Sciatic nerve (tissue), 2 donors: ENCODE data around the gene DNAJC15. TPM values are rescaled to one million over a fixed set of nuclear protein-coding genes. Genes with fewer than 3 reads are reported as not detected.
"Not testable (repeated sequence)": the region's sequence is repeated elsewhere in the genome, so short reads cannot be mapped to it uniquely, and the experiment has no call there.

Experiments
- ATAC-seq: fragments of 200-7000 bp; cut with Tn5 transposase; one replicate; pipeline ENCODE4 v1.9.1; 2020; ENCODE audit warnings: mild to moderate bottlenecking, moderate library complexity
- DNase-seq: peaks from one replicate; pipeline ENCODE4 v3.0.0-alpha.2; 2020; ENCODE audit warnings: low spot score
- intact Hi-C: fragments of 100-400 bp; cut with DNase I; formaldehyde crosslinking; loops from one replicate; pipeline ENCODE4 v1.14.2; 2022
- total RNA-seq: library from RNA; stranded (reverse); fragmentation: NEBNext Ultra II Directional; extraction: Animal tissue kit (Norgen Biotek cat#: 25700); gene quantifications from one replicate; pipeline ENCODE4 v1.2.1, GENCODE V29; 2021
- donor health status: DM: no; HTN: no; CAD: no.
- donor health status: DM: no; HTN: no; CAD: no.

DNAJC15 gene
- total RNA-seq, 1 donor from 2014 or later: 6.2 TPM

DNA sequence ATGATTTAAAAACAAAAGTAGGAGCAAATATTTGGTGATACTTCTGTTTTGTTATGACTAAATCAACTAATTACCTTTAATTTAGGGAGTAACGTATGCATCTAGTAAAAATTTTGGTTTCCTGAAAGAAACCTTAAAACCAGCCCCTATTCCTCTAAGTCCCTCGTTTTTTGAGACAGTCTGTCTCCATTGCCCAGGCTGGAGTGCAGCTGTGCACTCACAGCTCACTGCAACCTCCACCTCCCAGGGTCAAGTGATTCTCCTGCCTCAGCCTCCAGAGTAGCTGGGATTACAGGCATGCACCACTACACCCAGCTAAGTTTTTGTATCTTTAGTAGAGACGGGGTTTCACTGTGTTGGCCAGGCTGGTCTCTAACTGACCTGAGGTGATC lies 52.1 kb downstream of the DNAJC15 start:
- ATAC-seq, intact Hi-C loops, DNase-seq: not testable (repeated sequence)

DNA sequence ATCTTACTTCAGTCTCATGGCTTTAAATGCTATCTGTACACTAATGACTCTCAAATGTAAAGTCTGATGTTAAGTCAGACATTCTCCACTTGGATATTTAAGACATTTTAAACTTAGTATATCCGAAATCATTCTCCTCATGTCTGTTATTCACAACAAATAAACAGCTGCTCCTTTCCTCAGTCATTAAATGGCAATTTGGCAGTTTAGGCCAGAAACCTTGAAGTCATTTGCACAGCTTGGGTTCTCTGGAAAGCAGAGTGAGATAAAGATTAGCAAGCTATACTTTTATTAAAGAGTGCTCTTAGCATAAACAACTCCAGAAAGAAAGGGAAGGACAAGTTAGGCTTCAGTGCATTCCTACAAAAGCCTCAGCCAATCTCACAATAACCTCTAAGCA lies 53.7 kb downstream of the DNAJC15 start:
- ATAC-seq (no peak), DNase-seq (no peak)
- intact Hi-C loops: no loop called here

DNA sequence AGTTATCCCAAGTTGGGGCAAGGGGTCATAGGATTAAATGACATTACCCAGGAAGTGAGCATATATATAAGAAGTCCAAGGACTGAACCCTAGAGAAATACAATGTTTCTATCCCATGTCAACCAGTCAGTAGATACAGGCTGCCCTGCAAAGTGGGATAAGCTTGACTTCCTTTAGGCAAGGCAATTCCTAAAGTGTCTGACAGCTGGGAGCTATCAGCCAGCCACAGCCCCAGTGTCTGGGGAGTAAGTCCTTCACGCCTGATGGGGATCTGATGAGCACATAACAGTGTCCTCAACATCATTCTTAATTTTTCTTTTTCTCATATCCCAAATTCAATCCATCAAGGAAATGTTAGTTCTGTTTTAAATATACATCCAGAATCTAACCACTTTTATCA lies 54.1 kb downstream of the DNAJC15 start:
- DNase-seq (no peak), ATAC-seq (no peak)
- intact Hi-C loops: no loop called here

DNA sequence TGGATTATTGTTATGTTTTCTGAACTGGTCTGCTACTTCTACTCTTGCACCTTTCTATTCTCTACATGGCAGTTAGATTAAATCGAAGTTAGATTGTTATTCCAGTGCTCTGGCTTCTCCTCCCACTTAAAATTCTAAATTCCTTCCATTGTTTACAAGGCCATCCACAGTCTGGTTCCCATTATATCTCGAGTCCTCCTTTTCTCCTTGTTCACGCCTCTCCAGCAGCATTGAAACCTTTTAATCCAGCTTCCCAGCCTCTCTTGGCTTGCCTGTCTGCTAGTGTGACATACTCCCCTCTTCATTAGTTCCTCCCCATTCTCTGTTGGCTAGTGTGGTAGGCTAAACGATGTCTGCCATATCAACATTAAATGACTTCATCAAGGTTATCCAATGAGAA lies 54.5 kb downstream of the DNAJC15 start:
- ATAC-seq (no peak), DNase-seq (no peak)
- intact Hi-C loops: no loop called here

DNA sequence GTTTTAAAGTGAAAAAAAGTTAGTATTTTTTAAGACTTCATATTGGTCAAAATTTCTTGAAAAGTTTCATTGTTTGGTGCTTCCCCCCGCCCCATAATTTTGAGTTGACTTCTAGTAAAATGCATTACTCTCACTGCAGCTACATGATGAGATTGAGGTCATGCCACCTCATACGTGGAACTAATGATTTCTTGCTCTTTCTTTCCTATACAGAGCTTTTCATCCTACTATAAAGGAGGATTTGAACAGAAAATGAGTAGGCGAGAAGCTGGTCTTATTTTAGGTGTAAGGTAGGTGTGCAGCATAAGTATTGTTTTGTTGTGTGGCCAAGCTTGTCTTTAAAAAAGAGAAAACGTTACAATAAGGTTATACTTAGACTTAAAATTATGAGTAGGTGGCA lies 55.0 kb downstream of the DNAJC15 start:
- no peak for ATAC-seq
- intact Hi-C loops: no loop called here
- DNase-seq: no peak

DNA sequence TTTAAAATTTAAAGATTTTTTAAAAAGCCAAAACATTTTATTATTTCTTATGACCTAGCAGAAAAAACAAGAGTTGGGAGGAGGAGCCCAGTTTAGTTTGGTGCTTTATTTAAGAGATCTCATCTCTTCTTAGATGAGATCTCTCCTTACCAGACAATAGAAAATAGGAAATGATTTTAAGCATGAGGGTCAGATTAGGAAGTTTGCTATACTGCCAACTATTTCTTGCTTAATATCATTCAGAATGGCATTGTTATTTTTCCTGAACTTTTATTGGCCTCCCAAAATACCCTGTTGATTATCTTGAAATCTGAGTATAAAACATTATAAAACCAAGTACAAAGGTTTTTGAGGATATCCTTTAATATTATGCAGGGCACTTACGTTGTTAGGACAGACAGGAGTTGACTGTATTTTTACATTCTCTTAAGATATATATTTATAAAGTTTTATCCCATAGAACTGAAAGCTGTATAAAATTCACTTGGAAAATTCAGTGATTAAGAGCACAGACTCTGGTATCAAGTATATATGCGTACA lies 56.1 kb downstream of the DNAJC15 start:
- DNase-seq (no peak), ATAC-seq (no peak)
- intact Hi-C loops: no loop called here

DNA sequence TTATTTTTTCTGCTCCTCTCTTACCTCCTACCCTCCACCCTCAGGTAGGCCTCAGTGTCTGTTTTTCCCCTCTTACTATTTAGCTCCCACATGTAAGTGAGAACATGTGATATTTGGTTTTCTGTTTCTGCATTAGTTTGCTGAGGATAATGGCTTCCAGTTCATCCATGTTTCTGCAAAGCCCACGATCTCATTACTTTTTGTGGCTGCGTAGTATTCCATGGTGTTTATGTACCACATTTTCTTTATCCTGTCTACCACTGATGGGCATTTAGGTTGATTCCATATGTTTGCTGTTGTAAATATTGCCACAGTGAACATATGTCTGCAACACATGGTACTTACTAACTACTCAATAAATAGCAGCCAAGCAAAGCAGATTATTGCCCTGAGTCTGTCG lies 56.8 kb downstream of the DNAJC15 start:
- DNase-seq: no peak
- ATAC-seq: no peak
- intact Hi-C loops: no loop called here

DNA sequence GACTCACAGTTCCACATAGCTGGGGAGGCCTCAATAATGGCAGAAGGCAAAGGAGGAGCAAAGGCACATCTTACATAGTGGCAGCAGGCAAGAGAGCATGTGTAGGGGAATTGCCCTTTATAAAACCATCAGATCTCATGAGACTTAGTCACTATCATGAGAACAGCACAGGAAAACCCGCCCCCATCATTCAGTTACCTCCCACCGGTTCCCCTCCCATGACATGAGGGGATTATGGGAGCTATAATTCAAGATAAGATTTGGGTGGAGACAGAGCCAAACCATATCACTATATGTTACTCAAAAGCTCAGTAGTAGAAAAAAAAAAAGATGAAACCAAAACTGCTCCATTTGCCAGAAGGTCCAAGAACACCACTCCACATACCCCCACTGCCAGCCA lies 58.5 kb downstream of the DNAJC15 start:
- intact Hi-C loops: no loop called here
- ATAC-seq: no peak
- no peak for DNase-seq

DNA sequence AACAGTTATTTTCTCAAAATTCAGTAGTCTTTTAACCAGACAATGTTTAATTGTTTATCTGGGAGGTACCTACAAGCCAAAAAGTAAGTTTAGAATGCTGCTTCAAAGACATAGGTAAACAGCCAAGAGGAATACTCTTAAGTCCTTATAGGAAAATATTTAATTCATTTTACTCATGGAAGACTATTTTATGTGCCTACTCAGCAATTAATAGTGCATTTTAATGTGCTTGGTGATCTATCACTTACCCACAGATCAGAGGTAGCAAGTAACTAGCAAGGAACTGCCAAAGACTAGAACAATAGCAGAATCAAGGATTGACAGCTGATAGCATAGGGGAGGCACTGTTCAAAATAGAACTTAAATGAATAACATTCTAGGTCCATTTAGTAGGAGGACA lies 60.4 kb downstream of the DNAJC15 start:
- intact Hi-C loops: no loop called here
- DNase-seq (no peak), ATAC-seq (no peak)

DNA sequence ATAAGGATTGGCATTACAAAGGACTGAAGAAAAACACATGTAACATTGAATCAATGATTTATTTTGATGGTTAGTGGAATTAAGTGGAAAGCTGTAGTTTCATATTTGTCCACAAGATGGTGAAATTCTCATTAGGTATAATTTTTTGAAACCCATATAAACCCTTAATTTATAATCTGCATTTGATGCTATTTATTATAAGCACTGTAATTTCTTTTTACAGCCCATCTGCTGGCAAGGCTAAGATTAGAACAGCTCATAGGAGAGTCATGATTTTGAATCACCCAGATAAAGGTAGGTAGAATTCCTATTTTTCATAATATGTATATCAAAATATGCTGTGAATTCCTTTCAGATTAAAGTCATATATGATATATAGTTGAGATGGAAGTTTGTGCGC lies 62.2 kb downstream of the DNAJC15 start:
- no peak for DNase-seq
- ATAC-seq: no peak
- intact Hi-C loops: loop anchor here (5.0 kb wide), 1 partner anchor 722 kb away; no protein-coding TSS in a partner anchor

DNA sequence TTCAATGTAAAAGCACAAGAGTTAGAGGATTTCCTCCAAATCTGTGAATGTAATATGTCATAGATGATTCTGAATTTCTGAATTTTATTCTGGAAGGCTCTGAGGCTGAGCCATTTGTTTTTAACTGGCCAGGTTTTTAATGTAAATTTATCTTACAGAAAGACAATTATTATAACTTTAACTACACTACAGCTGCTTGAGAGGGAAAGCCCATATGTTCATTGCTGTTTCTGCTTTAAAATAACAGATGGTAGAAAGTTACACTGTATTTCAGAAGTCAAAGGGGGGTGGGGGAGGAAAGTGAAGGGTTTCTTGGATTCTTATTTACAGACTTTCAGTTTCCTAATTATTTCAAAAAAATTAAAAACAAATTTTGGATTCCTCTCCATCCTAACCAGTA lies 62.8 kb downstream of the DNAJC15 start:
- intact Hi-C loops: loop anchor here (5.0 kb wide), 1 partner anchor 721 kb away; no protein-coding TSS in a partner anchor
- no peak for ATAC-seq
- no peak for DNase-seq

DNA sequence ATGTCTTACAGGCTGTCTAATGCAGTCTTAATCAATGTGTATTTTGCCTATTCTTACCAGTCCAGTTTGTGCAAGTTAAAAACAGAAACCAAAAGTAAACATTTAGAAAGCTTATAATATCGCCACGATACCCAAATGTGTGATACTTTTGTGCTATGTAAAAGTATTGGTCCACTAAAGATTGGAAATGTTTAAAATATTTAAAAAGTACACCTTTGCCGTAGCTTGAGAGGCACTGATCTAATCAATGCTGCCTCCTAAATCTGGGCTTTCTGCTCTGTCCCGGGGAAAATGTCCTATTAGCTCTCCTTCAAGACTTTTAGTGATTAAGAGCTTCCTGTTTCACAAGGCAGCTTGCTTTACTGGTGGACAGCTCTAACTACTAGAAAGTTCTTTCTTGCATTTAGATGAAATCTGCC lies 64.7 kb downstream of the DNAJC15 start:
- intact Hi-C loops: loop anchor here (5.0 kb wide), 1 partner anchor 719 kb away; no protein-coding TSS in a partner anchor
- DNase-seq: no peak
- peak; percentile 61 for ATAC-seq

DNA sequence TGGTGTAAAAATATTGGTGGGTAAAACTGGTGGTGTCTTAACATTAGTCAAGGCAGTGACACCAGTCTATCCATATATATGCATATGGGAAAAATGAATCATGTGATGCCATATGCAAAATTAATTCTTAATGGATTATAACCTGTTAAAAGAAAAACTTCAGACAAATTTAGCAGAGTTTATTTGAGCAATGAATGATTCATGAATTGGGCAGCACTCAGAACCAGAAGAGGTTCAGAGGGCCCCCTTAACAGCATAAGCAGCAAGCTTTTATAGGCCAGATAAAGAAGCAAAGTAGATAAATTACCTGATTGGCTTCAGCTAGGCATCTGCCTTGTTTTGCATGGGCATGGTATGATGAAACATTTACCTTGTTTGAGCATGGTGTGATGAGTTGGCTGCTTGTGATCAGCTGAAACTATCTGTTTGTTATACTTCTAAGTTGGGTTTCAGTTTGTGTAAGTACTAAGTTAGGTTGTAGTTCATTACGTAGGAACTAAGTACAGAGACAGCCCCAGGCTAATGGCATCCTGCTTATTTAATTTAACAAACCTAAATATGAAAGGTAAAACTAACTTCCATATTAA lies 66.6 kb downstream of the DNAJC15 start:
- ATAC-seq (no peak), DNase-seq (no peak)
- intact Hi-C loops: loop anchor here (5.0 kb wide), 1 partner anchor 717 kb away; no protein-coding TSS in a partner anchor

DNA sequence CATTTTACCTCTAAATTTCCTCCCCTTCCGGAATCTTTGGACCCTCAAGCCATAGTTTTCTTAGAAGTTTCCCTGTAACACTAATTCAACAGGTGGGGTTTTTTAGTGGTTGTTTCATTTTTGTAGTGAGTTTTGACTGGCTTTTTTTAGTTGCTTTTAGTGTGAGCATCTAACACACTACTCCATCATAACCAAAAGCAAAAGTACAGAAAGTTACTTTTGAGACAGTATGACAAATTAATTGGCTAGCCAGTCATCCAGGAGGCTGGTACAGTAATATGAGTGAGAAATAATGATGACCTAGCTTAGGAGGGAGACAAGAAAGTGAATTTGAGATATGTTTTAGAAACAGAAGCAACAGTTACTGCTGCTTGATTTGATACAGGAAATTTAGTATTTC lies 71.5 kb downstream of the DNAJC15 start:
- intact Hi-C loops: no loop called here
- ATAC-seq (no peak), DNase-seq (no peak)

DNA sequence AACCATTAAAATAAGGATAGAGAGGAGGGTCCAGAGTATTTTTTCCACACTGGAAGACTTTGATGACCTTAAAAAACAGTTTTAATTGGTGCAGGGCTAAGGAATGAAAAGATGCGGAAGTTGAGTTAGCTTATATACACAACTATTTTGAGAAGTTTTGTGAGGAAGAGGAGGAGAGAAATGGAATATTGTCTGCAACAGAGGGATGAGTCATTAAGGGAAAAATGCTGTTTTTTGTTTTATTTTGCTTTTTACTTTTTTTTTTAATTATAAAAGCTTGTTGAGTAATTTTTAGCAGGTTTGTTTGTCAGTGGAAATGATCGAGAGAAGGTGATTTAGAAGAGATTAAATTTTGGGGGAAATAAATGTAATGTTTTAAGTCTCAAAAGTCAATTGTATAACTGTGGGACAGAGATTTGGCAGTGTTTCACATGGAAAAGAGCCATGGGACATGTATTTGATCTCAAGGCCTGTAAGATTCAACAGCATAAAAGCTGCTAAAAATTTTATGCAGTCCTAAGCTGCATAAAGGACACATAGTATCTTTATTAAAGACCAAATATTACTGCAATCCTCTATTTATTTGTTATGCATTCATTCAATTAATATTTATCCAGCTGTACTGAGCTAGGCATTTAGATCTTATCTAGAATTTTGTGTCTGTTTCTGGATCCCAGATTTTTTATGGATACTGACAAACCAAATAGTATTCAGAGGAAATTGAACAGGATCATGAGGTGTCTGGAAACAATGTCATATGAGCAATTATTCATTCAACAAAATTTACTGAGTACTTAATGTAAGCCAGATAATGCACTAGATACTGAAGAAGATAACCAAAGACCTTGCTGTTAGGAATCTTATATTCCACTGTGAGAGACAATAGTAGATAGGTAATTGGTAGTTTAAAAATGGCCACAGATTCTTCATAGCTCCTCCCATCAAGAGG lies 72.7 kb downstream of the DNAJC15 start:
- no peak for DNase-seq
- intact Hi-C loops: no loop called here
- ATAC-seq: no peak

DNA sequence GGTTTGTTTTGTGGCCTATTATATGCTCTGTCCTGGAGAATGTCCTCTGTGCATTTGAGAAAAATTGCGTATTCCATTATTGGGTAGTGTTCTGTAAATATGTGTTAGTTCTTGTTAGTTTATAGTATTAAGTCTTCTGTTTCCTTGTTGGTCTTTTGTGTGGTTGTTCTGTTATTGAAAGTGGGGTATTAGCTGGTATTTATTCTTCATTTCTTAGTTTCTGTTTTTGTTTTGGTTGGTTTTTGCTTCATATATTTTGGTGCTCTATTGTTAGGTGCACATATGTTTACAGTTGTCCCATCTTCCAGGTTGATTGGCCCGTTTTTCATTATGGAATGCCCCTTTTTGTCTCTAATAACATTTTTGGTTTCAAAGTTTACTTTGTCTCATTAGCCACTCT lies 77.3 kb downstream of the DNAJC15 start:
- DNase-seq (no peak), ATAC-seq (no peak)

DNA sequence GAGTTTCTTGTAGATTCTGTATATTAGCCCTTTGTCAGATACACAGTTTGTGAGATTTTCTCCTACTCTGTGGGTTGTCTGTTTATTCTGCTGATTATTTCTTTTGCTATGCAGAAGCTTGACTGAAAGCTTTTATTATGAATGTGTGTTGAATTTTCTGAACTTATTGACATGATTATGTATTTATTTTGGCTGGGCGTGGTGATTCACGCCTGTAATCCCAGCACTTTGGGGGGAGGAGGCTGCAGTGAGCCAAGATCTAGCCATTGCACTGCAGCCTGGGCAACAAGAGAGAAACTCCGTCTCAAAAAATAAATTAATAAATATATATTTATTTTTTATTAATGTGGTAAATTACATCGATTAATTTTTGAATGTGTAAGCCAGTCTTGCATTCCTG lies 78.9 kb downstream of the DNAJC15 start:
- no peak for DNase-seq
- intact Hi-C loops: no loop called here
- no peak for ATAC-seq

More for the DNA sequence above, 77.3 kb downstream of the DNAJC15 start:
- intact Hi-C loops: no loop called here

DNA sequence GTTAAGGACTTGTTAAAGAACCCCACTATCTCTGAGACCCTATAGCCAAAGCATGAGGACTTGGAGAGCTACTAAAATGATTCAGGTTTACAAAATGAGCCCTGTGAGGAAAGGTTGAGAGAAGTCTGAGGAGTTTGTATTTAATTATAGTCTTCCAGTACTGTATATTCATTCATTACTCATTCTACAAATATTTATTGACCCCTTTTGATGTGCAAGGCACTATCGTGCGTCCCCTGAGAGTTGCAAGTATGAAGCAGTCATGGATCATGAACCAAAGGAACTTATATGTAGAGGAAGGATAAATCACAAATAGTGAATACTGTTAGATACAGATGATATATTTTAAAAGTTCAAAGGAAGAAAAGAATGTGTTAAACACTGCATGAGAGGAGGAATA lies 84.4 kb downstream of the DNAJC15 start:
- ATAC-seq: no peak
- no peak for DNase-seq
- intact Hi-C loops: no loop called here

DNA sequence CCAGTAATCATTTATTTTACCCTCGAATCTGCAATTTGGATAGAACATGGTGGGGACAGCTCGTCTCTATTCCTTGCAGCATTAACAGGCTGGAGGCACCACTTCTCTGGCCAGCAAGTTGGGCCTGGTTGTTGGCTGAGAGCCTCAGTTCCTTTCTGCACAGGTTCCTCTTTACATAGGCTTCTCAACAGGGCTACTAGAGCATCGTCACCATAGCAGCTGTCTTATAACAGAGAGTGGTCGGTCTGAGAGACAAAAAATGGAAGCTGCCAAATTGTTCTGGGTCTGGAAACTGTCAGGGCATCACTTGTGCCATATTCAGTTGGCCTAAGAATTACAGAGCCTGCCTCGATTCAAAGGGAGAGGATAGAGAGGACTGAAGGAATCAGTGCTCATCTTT lies 86.7 kb downstream of the DNAJC15 start:
- DNase-seq (no peak), ATAC-seq (no peak)
- intact Hi-C loops: no loop called here

DNA sequence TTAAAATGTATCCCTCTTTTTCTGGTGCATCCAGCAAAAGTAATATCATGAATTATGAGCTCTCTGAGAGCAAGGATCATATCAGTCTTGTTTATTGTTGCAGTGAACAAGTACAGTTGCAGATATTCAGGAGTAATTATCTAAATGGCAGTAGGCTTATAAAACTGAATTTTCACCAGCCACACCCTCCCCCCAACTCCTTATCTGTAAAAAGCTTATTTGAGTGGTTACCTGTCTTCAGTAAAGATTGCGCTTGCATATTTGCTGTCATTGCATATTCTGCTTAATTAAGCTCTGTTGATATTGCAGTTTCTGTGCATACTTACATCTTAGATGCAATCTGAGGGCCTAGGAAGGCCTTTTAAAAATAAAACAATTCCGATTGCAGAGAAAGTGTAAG lies 87.3 kb downstream of the DNAJC15 start:
- no peak for ATAC-seq
- intact Hi-C loops: no loop called here
- no peak for DNase-seq
